Stimulated activated CD8-positive, alpha-beta memory T cell treated with anti-CD3 and anti-CD28 coated beads, Interleukin-4, amount 100 ng/mL, for 24 hours (primary cell): ENCODE measurements around the gene RPAP2.
"Not testable (repeated sequence)": the region's sequence is repeated elsewhere in the genome, so short reads cannot be mapped to it uniquely, and the experiment has no call there.

Source experiments
- DNase-seq: peaks from one replicate; pipeline ENCODE4 v3.0.0-alpha.2; 2020; ENCODE audit warnings: low read depth

The RPAP2 gene

DNA sequence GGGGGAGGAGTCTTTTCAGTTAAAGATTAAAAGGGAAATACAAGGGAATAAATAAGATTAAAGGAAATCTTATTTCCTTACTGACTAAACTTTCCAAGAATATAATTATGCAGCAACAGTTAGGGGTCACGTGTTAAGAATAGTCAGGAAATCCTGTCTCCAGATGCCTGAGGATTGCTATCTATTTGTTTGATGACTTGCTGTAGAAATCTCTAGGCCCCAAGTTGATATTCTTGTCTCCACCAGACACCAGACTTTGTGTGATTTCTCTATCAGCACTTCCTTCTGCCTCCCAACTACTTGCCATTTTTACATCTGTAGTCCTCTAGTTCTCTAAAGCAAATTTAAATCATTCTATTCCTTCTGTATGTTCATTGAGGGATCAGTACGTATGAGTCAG lies 77.5 kb downstream of the RPAP2 start:
- no peak for DNase-seq

GRCh38 chr1:92377991-92378390 lies 79.1 kb downstream of the RPAP2 start:
- DNase-seq = not testable (repeated sequence)

DNA sequence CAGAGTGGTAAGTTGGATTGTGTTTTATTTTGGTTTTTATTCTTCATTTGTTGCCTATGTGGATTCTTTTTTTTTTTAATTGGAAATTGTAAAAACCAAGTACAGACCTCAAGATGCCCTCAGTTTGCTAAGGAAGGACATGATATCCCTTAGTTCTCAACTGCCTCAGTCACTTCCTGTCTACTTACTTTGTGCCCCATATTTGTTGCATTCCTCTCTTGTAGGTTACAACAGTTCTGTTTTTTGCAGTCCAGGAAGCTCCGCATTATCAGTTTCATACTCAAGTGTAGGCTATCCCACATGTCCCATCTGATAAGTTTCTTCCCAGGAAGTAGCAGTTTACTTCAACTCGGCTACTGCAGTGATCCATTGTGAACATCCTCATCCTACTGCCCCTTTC lies 82.0 kb downstream of the RPAP2 start:
- DNase-seq = no peak

DNA sequence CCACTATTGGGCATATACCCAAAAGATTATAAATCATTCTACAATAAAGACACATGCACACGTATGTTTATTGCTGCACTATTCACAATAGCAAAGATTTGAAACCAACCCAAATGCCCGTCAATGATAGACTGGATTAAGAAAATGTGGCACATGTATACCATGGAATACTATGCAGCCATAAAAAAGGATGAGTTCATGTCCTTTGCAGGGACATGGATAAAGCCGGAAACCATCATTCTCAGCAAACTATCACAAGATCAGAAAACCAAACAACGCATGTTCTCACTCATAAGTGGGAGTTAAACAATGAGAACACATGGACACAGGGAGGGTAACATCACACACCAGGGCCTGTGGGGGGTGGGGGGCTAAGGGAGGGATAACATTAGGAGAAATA lies 95.1 kb downstream of the RPAP2 start:
- not testable (repeated sequence) for DNase-seq

- no peak for DNase-seq
Measured at GRCh38 chr1:92398519-92398918, 99.7 kb downstream of the RPAP2 start.

- DNase-seq = no peak
Measured at GRCh38 chr1:92399076-92399475, 100.2 kb downstream of the RPAP2 start.

DNA sequence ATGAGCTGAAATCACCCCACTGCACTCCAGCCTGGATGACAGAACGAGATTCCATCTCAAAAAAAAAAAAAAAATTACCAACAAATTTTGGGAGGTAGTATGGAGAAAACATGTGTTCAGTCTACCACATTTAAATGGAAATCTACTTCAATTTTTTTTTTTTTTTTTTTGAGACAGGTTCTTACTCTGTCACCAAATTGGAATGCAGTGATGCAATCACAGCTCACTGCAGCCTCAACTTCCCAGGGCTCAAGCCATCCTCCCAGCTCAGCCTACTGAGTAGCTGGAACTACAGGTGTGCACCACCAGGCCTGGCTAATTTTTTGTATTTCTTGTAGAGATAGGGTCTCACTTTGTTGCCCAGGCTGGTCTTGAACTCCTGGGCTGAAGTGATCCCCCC lies 105.8 kb downstream of the RPAP2 start:
- DNase-seq = no peak

DNA sequence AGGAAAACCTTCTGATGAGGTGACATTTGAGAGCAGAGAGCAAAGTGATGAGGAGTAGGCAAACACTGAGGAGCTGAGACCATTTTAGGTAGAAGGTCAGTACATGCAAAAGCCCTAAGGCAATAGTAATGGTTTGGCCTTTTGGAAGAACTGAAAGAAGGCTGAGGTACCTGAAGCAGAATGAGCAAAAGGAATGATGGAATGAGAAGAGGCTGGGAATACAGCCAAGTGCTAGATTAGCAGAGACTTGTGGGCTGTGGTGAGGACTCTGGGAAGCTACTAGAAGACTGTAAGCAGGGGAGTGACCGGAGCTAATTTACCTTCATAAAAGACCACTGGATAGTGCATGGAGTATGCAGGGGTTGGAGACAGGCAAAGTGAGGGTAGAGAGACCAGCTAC lies 110.0 kb downstream of the RPAP2 start:
- DNase-seq = no peak

DNA sequence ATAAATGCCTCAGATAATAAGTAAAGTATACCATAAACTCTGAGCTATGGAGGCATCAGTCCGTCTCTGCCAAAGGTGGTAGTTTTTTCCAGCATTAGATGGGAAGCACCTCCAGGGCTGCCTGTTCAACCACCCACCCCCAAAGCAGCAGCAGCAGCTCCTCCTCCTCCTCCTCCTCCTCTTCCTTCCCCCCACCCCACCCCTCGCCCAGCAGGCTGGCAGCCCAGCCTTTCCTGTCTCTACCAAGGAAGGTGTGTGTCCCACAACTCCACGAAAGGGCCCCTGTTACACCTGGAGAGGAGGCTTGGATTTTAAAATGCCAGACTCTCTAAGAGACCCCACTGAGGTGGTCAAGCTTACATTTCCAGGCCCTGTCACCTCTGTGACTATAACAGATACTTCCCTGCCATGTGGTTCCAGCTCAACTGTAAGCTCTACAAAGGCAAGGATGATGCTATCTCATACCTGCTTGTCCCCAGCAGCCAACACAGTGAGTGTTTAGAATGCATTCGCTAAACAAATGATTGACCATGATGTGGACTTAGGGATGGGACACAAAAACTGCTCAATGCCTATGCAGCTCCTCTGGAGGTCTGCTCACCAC lies 111.2 kb downstream of the RPAP2 start:
- DNase-seq = no peak

- no peak for DNase-seq
Measured at GRCh38 chr1:92410706-92411105, 111.8 kb downstream of the RPAP2 start.

GRCh38 chr1:92411511-92411910 lies 112.7 kb downstream of the RPAP2 start:
- no peak for DNase-seq

DNA sequence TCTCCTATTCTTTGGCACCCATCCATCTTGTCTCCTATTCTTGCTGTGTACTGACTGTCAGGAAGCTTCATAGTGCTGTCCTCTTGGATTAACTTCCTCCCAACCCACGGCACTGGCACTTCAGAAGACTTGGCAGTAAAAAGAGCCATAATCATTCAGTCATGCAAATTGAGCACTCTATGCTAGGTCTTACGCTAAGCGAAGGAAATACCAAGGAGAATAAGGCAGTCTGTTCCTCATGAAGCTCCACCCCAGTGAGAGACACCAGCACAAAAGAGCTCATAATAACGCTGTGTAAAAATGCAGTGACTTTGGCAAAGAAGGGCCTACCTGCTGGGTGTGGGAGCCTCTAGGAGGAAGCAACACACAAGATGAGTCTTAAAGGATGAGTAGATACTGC lies 120.8 kb downstream of the RPAP2 start:
- DNase-seq = no peak

DNA sequence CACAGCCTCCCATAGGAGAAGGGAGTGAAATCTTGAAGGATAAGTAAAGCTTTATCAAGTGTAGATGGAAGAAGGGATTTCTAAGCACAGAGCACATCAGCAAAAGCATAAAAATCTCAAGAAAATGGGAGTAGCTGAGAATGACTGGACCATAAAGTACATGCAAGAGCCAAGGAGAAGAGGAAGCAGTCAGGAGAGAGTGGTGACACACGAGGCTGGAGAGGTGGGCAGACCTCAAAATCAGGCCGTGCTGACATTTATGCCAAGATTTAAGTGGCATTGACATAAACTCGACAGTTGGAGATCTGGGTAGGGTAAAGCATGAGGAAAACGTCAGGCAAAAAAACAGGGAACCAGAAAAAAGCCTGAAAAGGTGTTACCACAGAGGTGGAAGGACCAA lies 125.5 kb downstream of the RPAP2 start:
- DNase-seq = no peak

DNA sequence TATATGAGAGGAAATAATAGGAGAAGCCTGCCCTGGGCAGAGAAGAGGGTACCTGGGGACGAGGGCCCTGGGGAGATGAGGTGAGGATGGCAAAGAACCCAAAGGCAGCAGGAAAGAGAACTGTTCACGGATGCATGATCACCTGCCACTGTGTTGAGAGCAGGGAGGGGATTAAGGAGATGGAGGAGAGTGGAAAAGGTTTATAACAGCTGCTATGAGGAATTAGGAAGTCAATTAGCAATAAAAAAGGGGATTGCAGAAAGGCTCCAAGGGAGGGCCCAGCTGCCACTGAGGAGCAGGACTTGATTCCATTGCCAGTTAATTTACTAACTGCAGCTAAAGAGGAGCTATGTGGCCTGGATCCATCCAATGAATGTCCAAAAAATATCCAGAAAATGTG lies 126.8 kb downstream of the RPAP2 start:
- no peak for DNase-seq

DNA sequence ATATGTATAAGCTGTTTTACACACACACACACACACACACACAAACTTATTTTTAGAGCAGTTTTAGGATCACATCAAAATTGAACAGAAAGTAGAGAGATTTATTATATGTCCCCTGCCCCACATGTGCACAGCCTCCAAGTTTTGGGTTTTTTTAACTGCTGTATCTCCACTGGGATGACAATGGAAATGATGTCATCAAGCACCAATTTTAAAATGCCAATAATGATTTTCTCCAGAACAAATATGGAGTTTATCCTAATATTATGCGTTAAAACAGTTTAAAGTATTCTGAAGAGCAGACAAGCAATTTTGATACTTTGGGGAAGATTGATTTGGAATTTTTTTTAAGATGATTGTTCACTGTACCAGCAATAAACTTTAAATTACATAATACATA lies 131.2 kb downstream of the RPAP2 start:
- DNase-seq = no peak

- DNase-seq = not testable (repeated sequence)
Measured at GRCh38 chr1:92434572-92434971, 135.7 kb downstream of the RPAP2 start.

DNA sequence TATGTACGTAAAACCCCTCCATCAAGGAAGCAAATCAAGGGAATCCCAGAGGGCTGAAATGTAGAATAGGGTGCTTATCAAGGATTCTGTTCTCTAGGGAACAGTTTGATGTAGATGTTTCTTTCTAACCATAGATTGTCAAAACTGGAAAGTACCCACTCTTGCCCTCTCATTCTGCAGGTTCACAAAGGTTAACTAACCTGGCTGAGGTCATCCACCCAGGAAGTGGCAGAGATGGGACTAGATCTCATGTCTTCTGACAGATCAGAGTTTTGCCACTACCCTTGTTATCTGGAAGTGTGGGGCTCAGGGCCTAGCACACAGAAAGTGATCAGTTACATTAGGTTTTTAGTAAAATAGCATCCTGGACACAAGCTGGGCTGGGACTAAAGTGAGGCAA lies 140.4 kb downstream of the RPAP2 start:
- no peak for DNase-seq

DNA sequence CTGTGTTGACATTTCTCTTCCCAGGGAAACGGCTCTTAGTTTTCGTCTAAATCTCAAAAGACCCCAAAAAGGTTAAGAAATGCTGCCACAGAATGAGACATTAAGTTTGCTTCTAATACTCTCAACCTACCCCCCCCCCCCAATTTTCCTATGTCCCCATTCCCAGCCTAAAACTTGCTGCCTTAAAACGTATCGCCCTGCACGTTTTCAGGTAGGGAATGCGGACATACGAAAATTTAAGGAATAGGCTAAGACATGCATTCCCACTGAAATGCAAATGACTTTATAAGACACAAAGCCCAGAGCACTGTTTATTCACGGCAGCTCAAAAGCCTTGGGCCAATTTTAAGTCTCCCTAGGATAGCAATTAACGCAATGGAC lies 142.4 kb downstream of the RPAP2 start:
- DNase-seq = no peak

GRCh38 chr1:92441697-92442342 lies 143.0 kb downstream of the RPAP2 start:
- DNase-seq = no peak

DNA sequence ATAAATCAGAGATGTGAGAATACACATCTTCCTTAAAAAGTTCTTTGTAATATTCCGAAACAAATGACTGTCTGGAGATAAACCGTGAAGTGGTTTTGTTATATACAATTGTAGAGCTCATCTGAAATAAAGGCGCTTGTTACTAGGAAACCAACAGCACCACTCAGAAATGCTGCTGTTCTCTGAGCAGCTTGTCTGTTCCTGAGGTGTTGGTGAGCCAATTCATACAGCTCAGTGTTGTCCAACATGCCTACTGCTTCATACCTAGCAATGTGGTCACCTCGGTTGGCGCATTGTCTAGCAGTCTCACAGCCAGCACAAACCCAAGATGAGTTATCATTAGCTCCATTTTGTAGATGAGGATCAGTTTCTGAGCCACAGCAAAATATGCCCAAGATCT lies 143.5 kb downstream of the RPAP2 start:
- no peak for DNase-seq

DNA sequence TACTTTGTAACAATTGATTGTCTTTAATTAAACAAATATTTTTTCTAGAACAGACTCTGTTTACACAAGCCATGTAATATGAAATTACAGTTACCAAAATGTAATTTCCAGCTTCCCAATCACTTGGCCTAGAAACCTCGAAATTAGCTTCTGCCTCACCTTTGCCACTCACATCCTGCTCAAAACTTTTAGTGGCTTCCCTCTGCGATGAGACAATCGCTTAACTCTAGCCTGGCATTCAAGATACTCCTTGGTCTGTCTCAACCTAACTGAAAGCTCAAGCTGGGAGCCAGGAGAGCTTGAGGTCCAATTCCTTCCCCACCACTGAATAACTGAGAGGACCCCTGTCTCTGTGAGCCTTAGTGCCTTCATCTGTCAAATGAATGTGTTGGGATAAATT lies 145.0 kb downstream of the RPAP2 start:
- DNase-seq = no peak

DNA sequence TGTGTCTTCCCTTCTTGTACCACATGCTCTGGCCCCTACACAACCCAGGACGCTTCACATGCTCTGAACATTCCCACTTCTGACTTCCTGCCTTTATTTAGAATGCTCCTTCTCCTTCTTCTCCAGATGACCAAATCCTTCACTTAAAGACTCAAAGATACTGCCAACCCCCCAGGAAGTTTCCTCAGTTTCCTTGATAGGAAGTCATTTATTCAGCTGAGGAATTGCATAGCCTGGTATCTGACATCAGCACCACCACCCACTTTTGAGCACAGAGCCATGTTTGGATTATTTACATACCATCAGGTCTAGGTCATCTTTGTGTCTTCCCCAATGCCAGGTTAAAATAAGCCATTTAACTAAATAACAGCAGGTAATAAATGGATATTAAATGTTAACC lies 145.5 kb downstream of the RPAP2 start:
- DNase-seq = no peak

GRCh38 chr1:92445865-92446264 lies 147.0 kb downstream of the RPAP2 start:
- DNase-seq = no peak

GRCh38 chr1:92446546-92446945 lies 147.7 kb downstream of the RPAP2 start:
- DNase-seq = no peak
